Measurements from ENCODE around the gene TET2. TPM values are rescaled to one million over a fixed set of nuclear protein-coding genes. Genes with fewer than 3 reads are reported as not detected.

The TET2 gene
- total RNA-seq, 2 donors from 2014 or later = 12.0 to 15.5 TPM

- H3K36me3 ChIP-seq (ENCODE audit: control insufficient read depth, insufficient read depth, low read length) = no peaks in the 10 kb centered on the region
- H3K27me3 ChIP-seq (ENCODE audit: control insufficient read depth, insufficient read depth, low read length, poor library complexity, severe bottlenecking) = peaks cover 1% of the 10 kb centered on the region
- H3K9me3 ChIP-seq (ENCODE audit: control insufficient read depth, low read length) = no peaks in the 10 kb centered on the region
- Mint-ChIP-seq H3K4me3 (no peak overlapping the region), H3K27ac (no peak overlapping the region), H3K9me3 (no peaks in the 10 kb centered on the region), H3K36me3 (ENCODE audit: low read depth) (no peaks in the 10 kb centered on the region), H3K4me1 (peaks cover 7% of the 10 kb centered on the region), H3K27me3 (ENCODE audit: insufficient read depth) (peaks cover 2% of the 10 kb centered on the region)
- no peak overlapping the region for H3K9ac ChIP-seq (ENCODE audit: extremely low read depth, low read length, poor library complexity, severe bottlenecking)
- no peak overlapping the region for H3K27ac ChIP-seq (ENCODE audit: low read depth, low read length)
- no peak for DNase-seq
- no peaks in the 10 kb centered on the region for H3K4me1 ChIP-seq (ENCODE audit: control insufficient read depth, insufficient read depth, low read length)
- no peak for TF ChIP-seq CTCF (conservative IDR thresholded peaks at IDR 0.05)
- H3K4me3 ChIP-seq (ENCODE audit: low read length) = no peak overlapping the region
Measured at GRCh38 chr4:105120626-105121025, 26.1 kb upstream of the TET2 start.

GRCh38 chr4:105122350-105122749 is 24.3 kb upstream of the TET2 start:
- Histone ChIP-seq H3K9me3 (ENCODE audit: control insufficient read depth, low read length) (no peaks in the 10 kb centered on the region), H3K27ac (ENCODE audit: low read depth, low read length) (no peak overlapping the region), H3K36me3 (ENCODE audit: control insufficient read depth, insufficient read depth, low read length) (no peaks in the 10 kb centered on the region), H3K9ac (ENCODE audit: extremely low read depth, low read length, poor library complexity, severe bottlenecking) (no peak overlapping the region), H3K4me3 (ENCODE audit: low read length) (no peak overlapping the region), H3K27me3 (ENCODE audit: control insufficient read depth, insufficient read depth, low read length, poor library complexity, severe bottlenecking) (no peaks in the 10 kb centered on the region), H3K4me1 (ENCODE audit: control insufficient read depth, insufficient read depth, low read length) (no peaks in the 10 kb centered on the region)
- DNase-seq = peak; percentile 75
- 80 to 100% methylated on average over 3 to 4 of the region's 4 CpGs for WGBS, 2 experiments (ENCODE audit: insufficient coverage in 1 of 2, insufficient read length in 1 of 2)
- Mint-ChIP-seq H3K4me3 (no peak overlapping the region), H3K36me3 (ENCODE audit: low read depth) (no peaks in the 10 kb centered on the region), H3K27me3 (ENCODE audit: insufficient read depth) (peaks cover 2% of the 10 kb centered on the region), H3K9me3 (no peaks in the 10 kb centered on the region), H3K4me1 (peaks cover 7% of the 10 kb centered on the region), H3K27ac (peak overlapping the region; percentile 74)
- TF ChIP-seq CTCF (conservative IDR thresholded peaks at IDR 0.05) = no peak

- Histone ChIP-seq H3K27me3 (ENCODE audit: control insufficient read depth, insufficient read depth, low read length, poor library complexity, severe bottlenecking) (no peaks in the 10 kb centered on the region), H3K4me1 (ENCODE audit: control insufficient read depth, insufficient read depth, low read length) (no peaks in the 10 kb centered on the region), H3K9me3 (ENCODE audit: control insufficient read depth, low read length) (no peaks in the 10 kb centered on the region), H3K4me3 (ENCODE audit: low read length) (no peak overlapping the region), H3K27ac (ENCODE audit: low read depth, low read length) (no peak overlapping the region), H3K36me3 (ENCODE audit: control insufficient read depth, insufficient read depth, low read length) (no peaks in the 10 kb centered on the region), H3K9ac (ENCODE audit: extremely low read depth, low read length, poor library complexity, severe bottlenecking) (no peak overlapping the region)
- no peaks in the 10 kb centered on the region for H3K36me3 Mint-ChIP-seq (ENCODE audit: low read depth)
- no peak for DNase-seq
- H3K27me3 Mint-ChIP-seq (ENCODE audit: insufficient read depth) = peaks cover 13% of the 10 kb centered on the region
- peaks cover 3% of the 10 kb centered on the region for H3K4me1 Mint-ChIP-seq
- H3K27ac Mint-ChIP-seq = no peak overlapping the region
- no peak overlapping the region for H3K4me3 Mint-ChIP-seq
- TF ChIP-seq CTCF (conservative IDR thresholded peaks at IDR 0.05) = no peak
- 91 to 100% methylated on average over 1 to 3 of the region's 3 CpGs for WGBS, 2 experiments (ENCODE audit: insufficient coverage in 1 of 2, insufficient read length in 1 of 2)
- no peaks in the 10 kb centered on the region for H3K9me3 Mint-ChIP-seq
Measured at GRCh38 chr4:105126311-105127169, 20.1 kb upstream of the TET2 start.

Measured in endodermal cell (in vitro differentiated cells).